ENCODE measurements around the gene UNC5B. TPM values are rescaled to one million over a fixed set of nuclear protein-coding genes. Genes with fewer than 3 reads are reported as not detected.

UNC5B gene
- total RNA-seq, 1 donor: 20.6 TPM

DNA sequence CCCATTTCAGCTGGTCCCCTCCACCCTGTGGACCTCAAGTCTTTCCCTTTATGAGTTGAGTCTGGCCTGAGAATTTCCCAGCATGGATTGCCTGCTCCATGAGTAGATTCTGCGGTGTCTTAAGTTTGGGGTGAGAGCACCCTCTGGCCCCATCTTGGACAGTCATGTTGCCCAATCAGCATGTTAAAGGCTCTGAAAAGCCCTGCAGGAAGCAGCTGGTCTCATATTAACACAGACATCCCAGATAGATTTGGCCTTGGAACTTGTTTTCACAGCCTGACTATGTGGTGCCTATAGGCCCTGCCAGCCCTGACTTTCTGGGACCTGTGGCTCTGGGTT is 91.2 kb downstream of the UNC5B start:
- TF ChIP-seq, protein P1, sequence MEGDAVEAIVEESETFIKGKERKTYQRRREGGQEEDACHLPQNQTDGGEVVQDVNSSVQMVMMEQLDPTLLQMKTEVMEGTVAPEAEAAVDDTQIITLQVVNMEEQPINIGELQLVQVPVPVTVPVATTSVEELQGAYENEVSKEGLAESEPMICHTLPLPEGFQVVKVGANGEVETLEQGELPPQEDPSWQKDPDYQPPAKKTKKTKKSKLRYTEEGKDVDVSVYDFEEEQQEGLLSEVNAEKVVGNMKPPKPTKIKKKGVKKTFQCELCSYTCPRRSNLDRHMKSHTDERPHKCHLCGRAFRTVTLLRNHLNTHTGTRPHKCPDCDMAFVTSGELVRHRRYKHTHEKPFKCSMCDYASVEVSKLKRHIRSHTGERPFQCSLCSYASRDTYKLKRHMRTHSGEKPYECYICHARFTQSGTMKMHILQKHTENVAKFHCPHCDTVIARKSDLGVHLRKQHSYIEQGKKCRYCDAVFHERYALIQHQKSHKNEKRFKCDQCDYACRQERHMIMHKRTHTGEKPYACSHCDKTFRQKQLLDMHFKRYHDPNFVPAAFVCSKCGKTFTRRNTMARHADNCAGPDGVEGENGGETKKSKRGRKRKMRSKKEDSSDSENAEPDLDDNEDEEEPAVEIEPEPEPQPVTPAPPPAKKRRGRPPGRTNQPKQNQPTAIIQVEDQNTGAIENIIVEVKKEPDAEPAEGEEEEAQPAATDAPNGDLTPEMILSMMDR (IDR thresholded peaks at IDR 0.05; ENCODE audit: insufficient read depth, low read length): no peak
- no peak overlapping the region for H3K4me3 ChIP-seq (ENCODE audit: low read depth, low read length)
- no peak for DNase-seq (ENCODE audit: low read depth)

DNA sequence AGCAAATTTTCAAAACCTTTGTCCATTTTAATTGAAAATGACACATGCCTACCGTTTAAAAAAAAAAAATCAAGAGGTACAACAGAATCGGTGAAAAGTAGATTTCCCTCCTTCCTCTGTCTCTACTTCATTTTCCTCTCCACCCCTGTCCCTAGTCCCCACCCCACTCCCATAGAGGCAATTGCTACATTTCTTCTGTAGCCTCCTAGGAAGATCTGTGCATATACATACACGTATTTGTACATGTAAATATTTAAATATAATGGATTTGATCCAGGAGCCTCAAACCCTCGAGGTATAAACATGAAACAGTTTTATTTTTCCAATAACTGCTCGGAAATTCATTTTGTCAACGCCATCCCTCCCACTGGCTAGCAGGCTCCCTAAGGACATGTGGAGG is 92.5 kb downstream of the UNC5B start:
- no peak for DNase-seq (ENCODE audit: low read depth)
- TF ChIP-seq, protein P1 (IDR thresholded peaks at IDR 0.05; ENCODE audit: insufficient read depth, low read length): no peak
- no peak overlapping the region for H3K4me3 ChIP-seq (ENCODE audit: low read depth, low read length)

DNA sequence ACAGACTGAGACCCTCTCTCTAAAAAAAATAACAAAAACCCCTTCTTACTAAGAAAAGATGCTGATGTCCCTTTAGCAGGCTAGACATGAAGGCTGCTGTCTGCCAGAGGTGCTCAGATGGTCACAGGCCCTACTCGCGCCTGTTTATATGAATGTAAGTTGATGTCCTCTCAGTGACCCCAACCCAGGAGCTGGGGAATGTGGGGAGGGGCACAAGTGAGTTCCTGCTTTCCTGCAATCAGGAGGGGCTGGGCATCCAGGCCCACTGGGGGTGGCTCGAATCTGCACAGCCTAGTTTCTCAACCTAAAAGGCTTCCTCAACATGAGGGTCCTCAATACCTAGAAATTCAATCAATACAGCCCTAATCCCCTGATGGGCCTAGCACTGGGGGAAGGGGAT is 94.6 kb downstream of the UNC5B start:
- no peak for DNase-seq (ENCODE audit: low read depth)
- H3K4me3 ChIP-seq (ENCODE audit: low read depth, low read length): no peak overlapping the region
- TF ChIP-seq, protein P1 (IDR thresholded peaks at IDR 0.05; ENCODE audit: insufficient read depth, low read length): no peak

DNA sequence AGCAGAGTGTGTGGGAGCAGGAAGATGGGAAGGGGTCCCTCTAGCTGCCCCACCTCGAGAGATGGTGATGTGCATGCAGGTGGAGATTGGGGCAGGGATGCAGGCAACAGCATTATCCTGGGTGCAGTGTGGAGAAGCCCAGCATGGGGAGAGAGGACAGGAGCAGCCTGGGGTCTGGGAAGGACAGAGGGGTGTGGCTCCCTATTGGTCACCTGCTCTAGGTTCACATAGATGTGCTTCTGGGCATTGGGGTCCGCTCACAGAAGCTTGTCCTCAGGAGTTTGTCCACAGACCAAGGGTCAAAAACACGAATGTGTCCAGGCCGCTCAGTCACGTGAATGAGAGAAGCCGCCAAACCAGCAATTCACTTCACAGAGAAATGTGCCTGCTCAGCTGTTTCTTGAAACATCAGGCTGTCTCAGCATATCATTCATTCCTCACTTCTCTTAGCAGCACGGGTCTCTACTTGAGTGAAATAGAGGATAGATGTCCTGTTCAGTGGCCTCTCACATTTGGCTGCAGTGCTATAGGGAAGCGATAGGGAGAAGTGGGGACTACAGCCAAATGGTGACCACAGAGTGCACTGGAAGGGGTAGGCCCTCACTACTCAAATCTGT is 95.2 kb downstream of the UNC5B start:
- H3K4me3 ChIP-seq (ENCODE audit: low read depth, low read length): no peak overlapping the region
- TF ChIP-seq, protein P1 (IDR thresholded peaks at IDR 0.05; ENCODE audit: insufficient read depth, low read length): no peak
- DNase-seq (ENCODE audit: low read depth): no peak

DNA sequence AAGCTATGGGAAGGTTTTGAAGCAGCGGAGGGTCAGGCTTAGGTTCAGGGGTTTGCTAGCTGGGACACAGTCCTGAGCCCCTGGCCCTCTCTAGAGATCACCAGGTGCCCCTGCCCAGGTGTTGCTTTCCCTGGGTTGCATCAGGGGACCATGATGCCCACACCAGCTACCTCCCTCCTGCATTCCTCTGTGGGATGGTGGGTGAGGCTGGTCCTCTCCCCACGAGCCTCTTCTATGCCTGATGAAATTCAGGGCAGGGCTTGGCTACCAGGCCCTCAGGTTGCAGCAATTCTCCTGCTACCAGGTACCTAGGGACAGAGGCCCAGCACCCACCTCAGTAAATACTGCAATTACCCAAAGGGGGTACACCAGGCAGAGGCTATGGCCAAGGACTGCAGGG is 95.9 kb downstream of the UNC5B start:
- no peak for DNase-seq (ENCODE audit: low read depth)
- H3K4me3 ChIP-seq (ENCODE audit: low read depth, low read length): no peak overlapping the region
- TF ChIP-seq, protein P1 (IDR thresholded peaks at IDR 0.05; ENCODE audit: insufficient read depth, low read length): no peak

DNA sequence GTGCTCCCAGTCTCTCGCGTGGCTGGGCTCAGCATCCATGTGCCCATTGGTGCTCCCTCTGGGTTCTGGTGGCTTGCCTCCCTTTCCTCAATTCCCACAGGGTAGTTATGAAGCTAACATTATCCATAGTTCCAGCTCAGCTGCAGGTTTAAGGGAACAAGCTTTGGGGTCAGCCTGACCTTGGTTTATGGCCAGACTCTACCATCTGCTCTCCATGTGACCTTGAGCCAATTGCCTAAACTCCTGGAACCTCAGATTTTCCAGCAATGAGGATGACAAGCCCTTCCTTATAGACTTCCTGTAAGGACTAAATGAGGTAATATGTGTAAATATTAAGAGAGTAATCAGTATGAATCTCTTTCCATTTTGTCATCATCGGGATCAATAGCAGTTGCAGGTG is 96.6 kb downstream of the UNC5B start:
- H3K4me3 ChIP-seq (ENCODE audit: low read depth, low read length): no peak overlapping the region
- DNase-seq (ENCODE audit: low read depth): no peak
- TF ChIP-seq, protein P1 (IDR thresholded peaks at IDR 0.05; ENCODE audit: insufficient read depth, low read length): no peak

DNA sequence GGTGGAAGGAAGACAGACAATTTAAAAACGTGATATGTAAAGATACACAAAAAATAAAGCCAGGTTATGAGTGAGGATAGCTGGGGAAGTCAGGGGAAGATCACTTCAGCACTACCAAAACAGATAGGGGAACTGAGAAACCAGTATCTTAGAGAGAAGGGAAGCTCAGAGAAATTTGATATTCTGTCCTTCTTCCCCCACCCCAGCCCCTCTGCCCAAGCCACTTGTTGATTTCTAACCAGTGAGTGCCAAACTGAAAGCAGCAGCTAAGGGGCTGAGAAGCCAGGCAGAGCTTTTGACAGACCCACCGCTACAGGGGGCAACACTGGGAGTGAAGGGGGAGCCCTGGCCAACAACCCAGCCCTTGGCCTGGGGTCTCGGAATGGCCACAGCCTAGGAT is 97.5 kb downstream of the UNC5B start:
- TF ChIP-seq, protein P1 (IDR thresholded peaks at IDR 0.05; ENCODE audit: insufficient read depth, low read length): no peak
- no peak for DNase-seq (ENCODE audit: low read depth)
- H3K4me3 ChIP-seq (ENCODE audit: low read depth, low read length): no peak overlapping the region
